Activated T-cell treated with anti-CD3 and anti-CD28 coated beads, Interleukin-2, amount 50 U/mL, for 1 hour (primary cell): ENCODE results near the gene KIF1C.
A peak's percentile ranks its signal among the peaks of the same experiment; 100 is the strongest.
"Not testable (repeated sequence)": the region's sequence is repeated elsewhere in the genome, so short reads cannot be mapped to it uniquely, and the experiment has no call there.

Source experiments
- DNase-seq: peaks from one replicate; pipeline ENCODE4 v3.0.0-alpha.2; 2020

Gene KIF1C

GRCh38 chr17:5002121-5002788 is 4.5 kb downstream of the KIF1C start:
- no peak for DNase-seq

- DNase-seq, result no peak
Measured at GRCh38 chr17:5003214-5003867, 5.6 kb downstream of the KIF1C start.

- DNase-seq, result no peak
Measured at GRCh38 chr17:5011928-5012327, 14.2 kb downstream of the KIF1C start.

DNA sequence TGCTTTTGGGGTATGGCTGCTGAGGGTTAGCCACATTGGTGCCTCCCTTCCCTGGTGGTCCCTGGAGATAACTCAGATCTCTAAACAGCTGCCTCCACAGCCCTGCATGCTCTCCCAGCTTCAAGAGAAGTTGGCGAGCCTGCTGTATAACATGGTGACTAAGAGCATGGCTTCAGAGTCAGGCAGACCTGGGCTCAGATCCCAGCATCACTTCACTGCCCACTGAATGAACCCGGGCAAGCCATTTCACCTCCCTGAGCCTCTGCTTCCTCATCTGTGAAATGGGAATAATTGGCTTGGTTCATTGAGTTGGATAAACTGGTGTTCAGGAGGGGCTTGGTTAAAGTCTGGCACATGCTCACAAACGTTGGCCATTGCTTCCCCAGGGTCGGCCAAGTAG is 16.6 kb downstream of the KIF1C start:
- DNase-seq, result no peak

DNA sequence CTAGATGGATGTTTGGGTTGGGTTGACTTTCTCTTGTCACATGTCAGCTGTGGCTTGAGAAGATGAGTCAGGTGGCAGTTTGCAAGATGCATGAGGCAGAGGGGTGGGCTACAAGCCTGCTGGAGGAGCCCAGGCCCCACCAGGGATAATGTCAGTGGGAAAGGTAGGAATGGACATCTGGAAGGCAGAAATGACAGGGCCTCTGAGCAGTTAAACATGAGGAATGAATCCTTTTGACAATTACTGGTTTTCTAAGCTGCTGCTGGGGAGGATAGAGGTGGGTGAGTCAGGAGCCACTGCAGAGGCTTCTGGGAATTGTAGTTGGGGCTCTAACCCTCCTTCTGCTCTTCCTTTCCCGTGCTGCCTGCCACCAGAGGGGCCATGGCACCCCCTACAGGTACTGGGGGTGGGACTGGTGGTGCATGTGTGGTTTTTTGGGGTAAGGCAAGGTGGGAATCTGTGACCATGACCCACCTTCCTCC is 21.8 kb downstream of the KIF1C start:
- DNase-seq, result no peak

DNA sequence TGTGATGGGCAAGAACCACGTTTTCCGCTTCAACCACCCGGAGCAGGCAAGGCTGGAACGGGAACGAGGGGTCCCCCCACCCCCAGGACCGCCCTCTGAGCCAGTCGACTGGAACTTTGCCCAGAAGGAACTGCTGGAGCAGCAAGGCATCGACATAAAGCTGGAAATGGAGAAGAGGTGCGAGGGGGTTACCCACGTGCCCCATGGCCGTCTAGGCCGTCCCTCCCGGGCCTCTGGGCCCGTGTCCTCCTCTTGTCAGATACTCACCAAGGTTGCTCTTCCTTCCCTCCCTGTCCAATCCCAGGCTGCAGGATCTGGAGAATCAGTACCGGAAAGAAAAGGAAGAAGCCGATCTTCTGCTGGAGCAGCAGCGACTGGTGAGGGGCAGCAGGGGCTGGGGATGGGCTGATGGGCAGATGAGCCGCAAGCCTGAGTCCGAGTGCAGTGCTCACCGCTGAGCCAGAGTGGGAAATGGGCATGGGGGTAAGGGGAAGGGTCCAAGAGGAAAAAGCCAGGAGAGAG is 22.8 kb downstream of the KIF1C start:
- no peak for DNase-seq

DNA sequence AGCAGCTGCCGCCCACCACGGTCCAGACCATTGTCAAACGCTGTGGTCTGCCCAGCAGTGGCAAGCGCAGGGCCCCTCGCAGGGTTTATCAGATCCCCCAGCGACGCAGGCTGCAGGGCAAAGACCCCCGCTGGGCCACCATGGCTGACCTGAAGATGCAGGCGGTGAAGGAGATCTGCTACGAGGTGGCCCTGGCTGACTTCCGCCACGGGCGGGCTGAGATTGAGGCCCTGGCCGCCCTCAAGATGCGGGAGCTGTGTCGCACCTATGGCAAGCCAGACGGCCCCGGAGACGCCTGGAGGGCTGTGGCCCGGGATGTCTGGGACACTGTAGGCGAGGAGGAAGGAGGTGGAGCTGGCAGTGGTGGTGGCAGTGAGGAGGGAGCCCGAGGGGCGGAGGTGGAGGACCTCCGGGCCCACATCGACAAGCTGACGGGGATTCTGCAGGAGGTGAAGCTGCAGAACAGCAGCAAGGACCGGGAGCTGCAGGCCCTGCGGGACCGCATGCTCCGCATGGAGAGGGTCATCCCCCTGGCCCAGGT is 24.5 kb downstream of the KIF1C start:
- no peak for DNase-seq

DNA sequence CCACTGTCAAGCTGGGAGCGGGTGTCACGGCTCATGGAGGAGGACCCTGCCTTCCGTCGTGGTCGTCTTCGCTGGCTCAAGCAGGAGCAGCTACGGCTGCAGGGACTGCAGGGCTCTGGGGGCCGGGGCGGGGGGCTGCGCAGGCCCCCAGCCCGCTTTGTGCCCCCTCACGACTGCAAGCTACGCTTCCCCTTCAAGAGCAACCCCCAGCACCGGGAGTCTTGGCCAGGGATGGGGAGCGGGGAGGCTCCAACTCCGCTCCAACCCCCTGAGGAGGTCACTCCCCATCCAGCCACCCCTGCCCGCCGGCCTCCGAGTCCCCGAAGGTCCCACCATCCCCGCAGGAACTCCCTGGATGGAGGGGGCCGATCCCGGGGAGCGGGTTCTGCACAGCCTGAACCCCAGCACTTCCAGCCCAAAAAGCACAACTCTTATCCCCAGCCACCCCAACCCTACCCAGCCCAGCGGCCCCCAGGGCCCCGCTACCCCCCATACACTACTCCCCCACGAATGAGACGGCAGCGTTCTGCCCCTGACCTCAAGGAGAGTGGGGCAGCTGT is 25.9 kb downstream of the KIF1C start:
- DNase-seq, result no peak

- no peak for DNase-seq
Measured at GRCh38 chr17:5024604-5025003, 26.9 kb downstream of the KIF1C start.

DNA sequence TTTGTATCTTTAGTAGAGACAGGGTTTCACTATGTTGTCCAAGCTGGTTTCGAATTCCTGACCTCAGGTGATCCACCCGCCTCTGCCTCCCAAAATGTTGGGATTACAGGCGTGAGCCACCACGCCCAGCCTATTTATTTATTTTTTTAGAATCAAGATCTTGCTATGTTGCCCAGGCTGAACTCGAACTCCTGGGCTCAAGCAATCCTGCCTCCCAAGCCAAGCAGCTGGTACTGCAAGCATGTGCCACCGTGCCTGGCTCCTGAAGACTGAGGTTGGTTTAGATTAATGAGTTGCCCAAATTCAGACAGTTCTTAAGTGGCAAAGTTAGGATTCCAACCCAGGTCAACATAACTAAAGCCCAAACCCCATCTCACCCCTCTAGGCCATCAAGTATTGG is 29.5 kb downstream of the KIF1C start:
- no peak for DNase-seq

DNA sequence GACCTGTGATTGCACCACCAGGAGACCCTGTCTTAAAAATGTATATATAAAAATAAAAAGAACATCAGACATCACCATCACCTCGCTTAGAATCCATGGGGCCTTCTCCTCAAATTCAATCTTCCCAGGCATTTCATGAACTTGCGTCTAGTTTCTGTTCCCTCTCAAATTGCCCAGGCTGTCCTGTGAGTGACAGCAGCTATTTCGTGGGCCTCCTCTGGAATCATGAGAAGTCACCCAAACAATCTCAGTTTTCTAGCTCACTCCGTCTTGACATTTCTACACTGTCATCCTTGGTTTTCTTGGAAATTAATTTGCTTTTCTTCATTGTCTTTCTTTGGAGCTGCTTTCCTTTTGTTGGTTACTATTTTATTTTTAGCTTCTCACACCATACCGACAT is 30.2 kb downstream of the KIF1C start:
- no peak for DNase-seq

DNA sequence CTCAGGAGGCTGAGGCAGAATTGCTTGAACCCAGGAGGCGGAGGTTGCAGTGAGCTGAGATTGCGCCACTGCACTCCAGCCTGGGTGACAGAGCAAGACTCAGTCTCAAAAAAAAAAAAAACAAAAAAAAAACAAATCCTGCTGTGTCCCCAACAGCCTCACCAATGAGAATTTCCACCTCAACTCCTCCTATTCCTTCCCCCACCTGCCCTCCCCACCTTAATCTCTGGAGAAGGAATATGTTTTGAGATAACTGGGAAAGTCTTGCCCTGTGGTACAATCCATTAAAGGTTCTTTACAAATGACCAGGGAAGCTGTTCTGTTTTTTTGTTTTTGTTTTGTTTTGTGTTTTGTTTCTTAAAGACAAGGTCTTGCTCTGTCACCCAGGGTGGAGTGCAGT is 32.4 kb downstream of the KIF1C start:
- DNase-seq, result not testable (repeated sequence)

GRCh38 chr17:5031365-5032082 is 33.8 kb downstream of the KIF1C start:
- peak; percentile 82 for DNase-seq

- DNase-seq, result no peak
Measured at GRCh38 chr17:5032865-5033264, 35.1 kb downstream of the KIF1C start.

DNA sequence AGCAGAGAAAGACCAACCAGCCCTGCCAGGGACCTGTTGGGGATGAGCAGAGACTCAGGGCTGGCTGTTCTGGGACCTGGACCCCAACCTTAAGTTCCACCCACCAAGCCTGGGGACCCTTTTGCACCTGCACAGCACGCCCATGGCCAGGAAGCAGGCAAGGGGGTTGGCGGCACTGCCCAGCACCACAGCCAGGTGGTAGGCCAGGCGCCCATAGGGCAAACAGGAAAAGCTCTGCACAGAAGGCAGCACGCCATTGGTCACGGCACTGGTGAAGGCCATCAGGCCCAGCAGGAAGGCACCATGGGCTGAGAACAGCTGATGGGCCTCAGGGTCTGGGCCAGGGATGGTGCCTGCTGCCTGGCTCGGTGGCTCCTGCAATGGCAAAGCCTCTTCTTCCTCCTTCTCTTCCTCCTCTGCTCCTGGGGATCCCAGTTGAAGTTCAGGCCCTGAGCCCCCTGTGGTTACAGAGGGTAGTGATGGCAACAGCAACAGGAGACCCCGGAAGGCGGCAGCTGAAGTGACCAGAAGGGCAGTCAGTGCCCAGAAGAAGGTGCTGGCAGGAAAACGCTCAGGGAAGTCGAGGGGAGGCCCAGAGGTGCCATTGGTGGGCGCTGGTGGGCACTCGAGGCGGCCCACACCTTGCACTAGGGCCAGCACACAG is 35.7 kb downstream of the KIF1C start:
- DNase-seq, result no peak

DNA sequence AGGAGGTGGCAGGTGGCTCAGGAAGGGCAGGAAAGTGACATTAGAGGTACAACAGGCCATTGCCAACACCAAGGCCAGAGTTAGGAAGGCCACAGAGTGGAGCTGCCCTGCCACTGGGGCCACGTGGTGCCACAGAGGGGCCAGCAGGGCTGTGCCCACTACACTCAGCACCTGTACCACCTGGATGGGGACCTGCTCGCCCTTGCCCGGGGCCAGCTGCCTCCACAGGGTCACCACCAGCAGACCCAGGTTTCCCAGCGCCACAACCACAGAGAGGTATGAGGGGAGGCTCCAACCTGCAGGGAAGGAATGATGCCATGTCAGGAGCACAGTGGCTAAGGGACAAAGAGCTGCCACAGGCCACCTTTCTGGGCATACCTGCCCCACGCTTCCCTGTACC is 36.3 kb downstream of the KIF1C start:
- no peak for DNase-seq

GRCh38 chr17:5034651-5035050 is 36.9 kb downstream of the KIF1C start:
- no peak for DNase-seq

GRCh38 chr17:5035315-5035714 is 37.6 kb downstream of the KIF1C start, which contains the start of gene SLC52A1:
Gene SLC52A1 (minus strand): TSS chr17:5035426. CDS start chr17:5034606, 820 bp downstream.
- DNase-seq, result no peak

GRCh38 chr17:5042157-5043022 is 44.6 kb downstream of the KIF1C start:
- peak; percentile 38 for DNase-seq

- no peak for DNase-seq
Measured at GRCh38 chr17:5043524-5043923, 45.8 kb downstream of the KIF1C start.

GRCh38 chr17:5044630-5045029 is 46.9 kb downstream of the KIF1C start:
- DNase-seq, result no peak
